SW 1271 (cell line): Measurements from ENCODE around the gene LITAF.
"Not testable (repeated sequence)": the region's sequence is repeated elsewhere in the genome, so short reads cannot be mapped to it uniquely, and the experiment has no call there.

Source experiments
- DNase-seq, 2 experiments: peaks; one replicate each; lab custom pipeline; 2025; lab: John Stamatoyannopoulos, UW

Gene LITAF

DNA sequence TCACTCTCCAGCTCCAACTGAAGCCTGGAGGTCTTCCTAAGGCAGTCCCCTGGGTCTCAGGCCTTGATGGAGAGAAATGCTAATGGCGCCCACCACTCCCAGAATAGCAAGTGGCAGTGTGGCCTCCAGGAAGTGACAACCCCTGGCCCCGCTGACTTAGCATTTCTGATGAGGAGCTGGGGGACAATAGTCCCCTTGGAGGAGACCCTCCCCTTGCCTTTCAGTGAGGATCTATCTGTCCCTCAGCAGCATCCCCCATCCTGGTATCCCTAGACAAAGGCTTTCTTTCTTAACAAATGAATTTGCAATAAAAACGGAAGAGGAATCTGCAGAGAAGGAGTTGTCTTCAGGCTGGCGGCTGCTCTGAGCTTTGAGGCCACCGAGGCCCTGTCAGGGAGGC, 68.8 kb downstream of the LITAF start:
- no peak for DNase-seq

DNA sequence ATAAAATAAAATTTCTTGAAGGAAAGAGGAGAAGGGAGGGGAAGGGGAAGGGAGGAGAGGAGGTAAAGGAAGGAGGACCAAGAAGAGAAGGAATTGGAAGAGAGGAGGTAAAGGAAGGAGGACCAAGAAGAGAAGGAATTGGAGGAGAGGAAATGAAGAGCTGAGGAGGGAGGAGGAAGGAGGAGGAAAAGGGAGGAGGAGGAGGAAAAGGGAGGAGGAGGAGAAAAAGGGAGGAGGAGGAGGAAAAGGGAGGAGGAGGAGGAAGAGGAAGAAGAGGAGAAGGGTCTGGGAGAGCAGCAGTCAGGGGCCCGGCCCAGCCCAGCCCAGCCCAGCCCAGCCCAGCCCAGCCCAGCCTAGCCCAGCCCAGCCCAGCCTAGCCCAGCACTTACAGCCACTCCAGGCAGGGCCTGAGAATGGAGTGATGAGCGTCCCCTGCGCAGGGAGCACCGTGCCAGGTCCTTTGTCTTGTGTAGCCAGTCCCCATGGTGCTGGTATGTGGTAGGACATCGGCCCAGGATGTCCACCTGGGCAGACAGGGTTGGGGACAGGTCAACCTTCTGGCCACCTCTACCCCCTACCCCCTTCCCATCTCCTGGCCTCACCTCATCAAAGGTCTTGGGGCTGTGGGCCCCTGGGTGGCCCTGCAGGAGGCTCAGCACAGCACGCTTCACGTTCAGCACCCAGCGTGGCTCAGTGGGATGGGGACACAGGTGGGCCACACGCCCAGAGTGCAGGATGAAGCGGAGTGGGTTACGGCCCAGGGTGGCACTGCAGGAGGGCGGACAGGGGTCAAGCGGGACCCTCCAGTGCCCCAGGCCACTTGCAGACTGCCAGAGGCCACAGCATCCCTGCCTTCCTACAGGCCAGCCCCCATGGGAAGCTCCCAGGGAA, 70.9 kb downstream of the LITAF start:
- no peak for DNase-seq

DNA sequence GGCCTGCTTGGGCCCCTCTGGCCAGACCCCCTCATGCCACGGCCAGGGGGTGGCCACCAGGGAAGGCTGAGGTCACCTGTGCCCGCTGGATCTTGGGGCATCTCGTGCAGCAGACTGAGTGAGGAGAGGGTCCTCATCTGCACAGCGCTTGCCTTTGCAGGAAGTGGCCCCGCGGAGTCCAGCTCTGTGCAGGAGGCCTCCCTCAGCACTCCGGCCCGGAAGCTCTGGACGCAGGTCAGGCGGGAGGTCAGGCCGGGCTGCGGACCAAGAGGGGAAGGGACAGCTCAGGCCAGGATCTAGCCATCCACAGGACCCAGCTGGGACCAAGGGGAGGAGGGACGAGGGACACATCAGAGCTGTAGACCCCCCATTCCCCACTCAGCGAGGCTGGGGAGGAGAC, 72.4 kb downstream of the LITAF start:
- no peak for DNase-seq

DNA sequence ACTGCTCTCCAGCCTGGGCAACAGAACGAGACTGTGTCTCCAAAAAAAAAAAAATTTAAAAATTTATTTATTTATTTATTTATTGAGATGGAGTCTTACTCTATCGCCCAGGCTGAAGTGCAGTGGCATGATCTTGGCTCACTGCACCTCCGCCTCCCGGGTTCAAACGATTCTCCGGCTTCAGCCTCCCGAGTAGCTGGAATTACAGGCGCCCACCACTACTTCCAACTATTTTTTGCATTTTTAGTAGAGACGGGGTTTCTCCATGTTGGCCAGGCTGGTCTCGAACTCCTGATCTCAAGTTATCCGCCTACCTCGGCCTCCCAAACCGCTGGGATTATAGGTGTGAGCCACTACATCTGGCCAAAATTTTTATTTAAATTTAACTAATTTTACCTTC, 73.4 kb downstream of the LITAF start:
- not testable (repeated sequence) for DNase-seq

DNA sequence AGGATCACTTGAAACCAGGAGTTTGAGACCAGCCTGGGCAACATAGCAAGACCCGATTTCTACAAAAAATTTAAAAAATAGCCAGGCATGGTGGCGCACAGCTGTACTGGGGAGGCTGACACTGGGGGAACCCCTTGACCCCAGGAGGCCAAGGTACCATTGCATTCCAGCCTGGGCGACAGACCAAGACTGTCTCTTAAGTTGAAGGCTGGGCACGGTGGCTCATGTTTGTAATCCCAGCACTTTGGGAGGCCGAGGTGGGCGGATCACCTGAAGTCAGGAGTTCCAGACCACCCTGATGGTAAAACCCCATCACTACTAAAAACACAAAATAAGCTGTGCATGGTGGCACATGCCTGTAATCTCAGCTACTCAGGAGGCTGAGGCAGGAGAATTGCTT, 74.9 kb downstream of the LITAF start:
- DNase-seq = no peak

DNA sequence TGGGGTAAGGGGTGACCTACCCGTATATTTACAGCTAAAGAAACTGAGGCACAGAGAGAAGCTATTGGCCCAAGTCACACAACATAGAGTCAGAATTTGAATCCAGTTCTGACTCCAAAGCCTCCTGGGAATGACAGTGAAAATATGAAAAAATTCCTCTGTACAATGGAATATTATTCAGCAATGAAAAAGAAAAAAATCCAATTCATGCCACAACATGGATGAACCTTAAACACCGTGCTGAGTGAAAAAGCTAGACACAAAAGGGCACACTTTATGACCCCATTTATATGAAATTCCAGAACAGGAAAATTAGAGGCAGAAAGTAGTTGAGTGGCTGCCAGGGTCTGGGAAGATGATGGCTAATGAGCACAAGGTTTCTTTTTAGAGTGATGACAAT, 75.4 kb downstream of the LITAF start:
- no peak for DNase-seq

DNA sequence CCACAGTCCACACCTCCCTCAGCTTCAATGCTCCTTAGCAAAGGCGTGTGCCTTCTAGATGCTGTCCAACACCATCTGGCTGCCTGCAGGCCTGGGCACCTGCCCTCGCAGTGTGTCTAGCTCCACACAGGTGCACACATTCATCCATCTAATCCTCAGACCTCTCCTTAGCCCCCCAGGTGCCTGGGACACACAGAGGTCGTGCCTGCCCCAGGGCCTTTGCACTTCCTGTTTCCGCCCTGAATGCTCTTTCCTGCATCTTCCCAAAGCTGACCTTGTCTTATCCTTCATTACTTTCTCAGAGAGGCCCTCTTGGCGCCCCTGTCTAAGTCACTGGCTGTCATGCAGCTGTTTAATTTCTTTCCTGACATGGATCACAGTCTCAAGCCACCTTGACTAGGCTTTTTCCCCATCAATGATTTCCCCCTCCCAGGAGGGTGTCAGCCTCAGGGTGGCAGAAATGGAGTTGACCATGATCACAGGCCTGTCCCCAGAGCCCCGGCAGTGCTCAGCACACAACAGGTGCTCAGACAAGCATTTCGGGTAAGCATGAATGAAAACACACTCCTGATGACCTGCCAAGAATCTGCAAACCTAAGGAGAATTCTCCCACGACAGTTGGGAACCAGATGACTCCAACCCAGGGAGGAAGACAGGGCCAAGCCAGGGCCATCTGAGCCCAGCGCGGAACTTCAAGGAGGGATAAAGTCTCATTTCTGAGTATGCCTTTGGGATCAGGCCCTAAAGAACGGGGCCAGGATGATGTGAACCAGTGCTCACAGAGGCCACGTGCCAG, 76.3 kb downstream of the LITAF start:
- DNase-seq = no peak

DNA sequence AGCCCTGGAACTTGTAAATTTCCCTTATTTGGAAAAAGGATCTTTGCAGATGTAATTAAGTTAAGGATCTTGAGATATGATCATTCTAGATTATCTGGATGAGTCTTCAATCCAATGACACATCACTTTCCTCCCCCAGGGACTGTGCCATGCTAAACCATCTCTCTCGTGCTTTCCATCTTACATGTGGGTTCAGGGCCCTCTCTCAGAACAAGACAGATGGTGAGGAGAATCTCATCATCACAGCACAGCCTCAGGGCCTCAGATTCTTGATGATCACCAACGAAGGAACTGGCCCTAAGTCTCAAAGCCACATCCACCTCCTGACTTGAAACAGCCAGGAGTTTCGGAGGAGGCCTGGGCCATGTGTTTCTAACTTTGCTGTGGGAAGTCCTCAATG, 78.7 kb downstream of the LITAF start:
- DNase-seq = no peak

DNA sequence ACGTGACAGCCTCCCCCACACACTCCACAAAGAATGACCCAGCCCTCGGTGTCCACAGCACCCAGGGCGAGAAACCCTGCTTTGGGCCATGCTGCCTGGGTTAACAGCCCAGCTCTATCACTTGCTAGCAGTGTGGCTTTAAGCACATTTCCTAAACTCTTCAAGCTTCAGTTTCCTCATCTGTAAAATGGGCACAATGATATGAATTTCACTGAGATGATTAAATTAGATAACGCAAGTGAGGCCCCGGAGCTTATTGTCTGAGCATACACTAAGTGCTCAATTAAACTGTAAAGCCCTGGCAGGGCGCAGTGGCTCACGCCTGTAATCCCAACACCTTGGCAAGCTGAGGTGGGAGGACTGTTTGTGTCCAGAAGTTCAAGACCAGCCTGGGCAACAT, 79.4 kb downstream of the LITAF start:
- no peak for DNase-seq

DNA sequence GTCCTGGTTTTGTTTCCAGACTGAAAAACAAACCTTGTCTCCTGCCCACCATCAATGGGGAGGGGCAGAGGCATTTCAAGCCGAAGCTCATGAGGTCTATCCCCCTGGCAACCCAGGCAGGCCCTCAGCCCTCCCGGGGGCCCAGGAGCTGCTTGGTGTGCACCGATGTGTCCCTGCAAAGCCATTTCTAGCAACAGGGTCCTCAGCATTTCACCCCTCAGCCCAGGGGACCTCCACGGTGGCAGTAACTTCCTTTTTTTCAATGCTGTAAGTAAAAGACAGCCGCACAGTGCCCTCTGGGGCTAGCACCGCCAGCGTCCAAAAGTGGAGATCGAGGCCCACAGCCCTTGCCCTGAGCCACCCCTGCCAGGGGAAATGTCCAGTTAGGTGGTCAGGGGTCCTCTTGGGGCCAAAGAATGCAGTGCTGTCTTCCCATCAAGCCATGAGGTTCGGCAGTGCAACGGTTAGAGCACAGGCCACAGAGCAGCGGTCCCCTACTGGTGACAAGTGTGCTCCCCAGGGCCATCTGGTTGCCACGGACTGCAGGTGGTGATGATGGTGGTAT, 79.9 kb downstream of the LITAF start:
- DNase-seq = no peak

DNA sequence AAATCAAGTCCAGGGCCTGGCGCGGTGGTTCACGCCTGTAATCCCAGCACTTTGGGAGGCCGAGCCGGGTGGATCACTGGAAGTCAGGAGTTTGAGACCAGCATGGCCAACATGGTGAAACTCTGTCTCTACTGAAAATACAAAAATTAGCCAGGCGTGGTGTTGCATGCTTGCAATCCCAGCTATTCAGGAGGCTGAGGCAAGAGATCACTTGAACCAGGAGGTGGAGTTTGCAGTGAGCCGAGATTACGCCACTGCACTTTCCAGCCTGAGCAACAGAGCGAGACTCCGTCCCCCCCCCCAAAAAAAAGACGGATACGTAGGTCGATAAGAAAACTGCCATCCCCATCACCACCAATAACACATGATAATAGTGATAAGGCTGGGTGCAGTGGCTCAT, 82.5 kb downstream of the LITAF start:
- DNase-seq = not testable (repeated sequence)

DNA sequence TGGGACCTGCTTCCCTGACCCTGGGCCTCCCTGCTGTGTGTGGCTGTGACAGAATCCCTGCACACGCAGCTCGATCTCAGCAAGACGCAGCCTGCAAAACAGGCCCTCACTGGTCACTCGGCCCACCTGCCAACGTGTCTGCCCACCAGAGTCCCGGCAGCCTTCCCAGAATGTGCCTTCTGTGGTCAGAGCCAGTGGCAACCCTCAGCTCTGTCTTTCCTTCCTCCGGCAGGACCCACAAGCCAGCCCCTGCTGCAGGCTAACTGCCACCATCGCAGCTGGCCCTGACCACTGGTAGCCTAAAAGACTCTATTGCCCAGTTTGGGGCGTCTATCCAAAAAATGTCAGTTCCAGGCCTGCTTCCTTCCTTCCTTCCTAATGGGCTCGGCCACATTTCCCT, 83.2 kb downstream of the LITAF start:
- no peak for DNase-seq

DNA sequence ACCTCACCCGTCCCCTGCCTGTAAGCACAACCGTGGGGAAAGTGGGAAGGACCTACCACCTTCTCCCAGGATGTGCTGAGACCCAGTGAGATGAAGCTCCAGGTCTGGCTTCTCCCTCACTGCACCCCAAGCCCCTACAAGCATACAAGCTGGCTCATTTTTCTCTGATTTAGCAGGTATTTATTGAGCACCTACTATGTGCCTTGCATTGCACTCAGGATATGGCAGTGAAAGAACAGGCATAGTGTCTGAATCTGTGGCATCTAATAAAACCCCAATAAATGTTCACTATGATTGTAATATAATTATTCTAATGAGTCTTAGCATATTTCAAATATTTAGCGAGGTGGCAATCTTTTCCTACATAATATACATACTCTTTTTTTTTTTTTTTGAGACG, 84.5 kb downstream of the LITAF start:
- no peak for DNase-seq

DNA sequence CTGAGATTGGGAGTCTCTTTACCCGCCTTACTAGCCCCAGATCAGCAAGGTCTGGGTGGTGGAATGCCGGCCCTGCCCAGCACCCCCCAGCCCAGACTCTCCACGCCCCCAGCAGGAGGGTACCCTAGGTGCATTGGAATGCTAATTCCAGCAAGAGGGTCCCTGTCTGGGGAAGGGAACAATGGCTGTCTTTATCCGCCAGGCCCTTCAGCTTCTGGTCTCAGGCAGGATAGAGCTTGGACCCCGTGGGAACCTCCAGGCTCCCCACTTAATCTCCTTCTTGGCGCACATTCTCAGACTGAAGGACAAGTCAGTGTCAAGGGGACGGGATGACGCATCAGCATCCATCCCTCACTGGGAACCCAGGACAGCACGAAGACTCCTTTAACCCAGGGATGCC, 85.1 kb downstream of the LITAF start:
- no peak for DNase-seq

DNA sequence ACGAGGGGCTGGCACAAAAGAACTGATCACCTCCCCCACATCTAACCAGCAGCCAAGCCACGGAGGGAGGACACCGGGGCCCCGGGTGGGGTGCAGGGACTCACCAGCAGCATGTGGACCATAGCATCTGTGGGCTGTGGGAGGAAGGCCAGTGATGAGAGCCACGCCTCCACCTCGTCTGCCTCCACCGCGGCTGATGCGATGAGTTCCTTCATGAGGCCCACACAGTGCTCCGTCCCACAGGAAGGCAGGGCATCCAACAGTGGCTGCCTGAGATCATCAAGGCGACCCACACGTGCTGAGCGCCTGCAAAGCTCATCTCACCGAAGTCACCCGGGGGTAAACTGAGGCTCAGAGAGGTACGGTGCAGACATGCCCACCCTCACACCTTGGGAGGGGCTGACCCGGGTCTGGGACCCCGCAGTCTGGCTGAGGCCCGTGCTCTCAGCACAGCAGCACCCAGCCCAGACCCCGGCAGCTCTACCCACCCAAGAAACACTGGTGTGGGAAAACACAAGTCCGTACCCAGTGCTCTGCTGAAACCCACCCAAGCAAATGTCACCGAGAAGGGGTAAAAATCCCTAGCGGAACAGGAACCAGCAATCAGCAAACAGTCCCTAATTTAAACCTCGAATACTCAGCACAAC, 85.9 kb downstream of the LITAF start:
- no peak for DNase-seq

DNA sequence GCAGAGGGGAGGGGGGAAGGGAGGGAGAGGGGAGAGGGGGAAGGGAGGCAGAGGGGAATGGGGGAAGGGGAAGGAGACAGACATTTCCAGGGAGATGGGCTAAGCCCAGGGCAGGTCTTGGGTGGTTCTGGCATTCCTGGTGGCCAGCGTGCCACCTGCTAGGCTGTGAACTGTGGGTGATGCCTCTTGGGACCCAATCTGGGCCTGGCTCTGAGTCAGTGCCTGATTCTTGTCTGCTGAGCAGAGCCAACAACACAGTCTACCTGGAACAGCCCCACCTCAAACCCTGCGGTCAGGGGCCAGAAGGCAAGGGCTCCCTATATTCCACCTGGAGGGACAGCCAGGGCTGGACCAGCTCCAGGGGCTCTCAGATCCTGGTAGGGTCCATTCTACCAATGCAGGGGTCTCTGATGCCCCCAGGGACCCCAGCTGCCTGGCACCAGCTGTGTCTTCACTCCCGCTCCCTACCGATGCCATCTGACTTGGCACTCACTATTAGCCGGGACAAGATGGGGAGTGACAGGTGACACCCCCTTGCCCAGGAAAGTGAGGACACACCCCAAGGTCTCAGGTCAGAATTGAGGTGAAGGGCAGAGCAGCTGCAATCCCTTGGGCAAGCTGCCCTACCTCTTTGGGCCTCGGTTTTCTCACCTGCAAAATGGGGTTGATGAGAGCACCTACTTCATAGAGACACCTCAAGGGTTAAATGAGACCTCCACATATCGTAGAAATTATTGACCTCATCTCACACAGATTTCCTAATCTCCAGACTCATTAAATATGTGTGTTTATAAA, 87.2 kb downstream of the LITAF start:
- no peak for DNase-seq

DNA sequence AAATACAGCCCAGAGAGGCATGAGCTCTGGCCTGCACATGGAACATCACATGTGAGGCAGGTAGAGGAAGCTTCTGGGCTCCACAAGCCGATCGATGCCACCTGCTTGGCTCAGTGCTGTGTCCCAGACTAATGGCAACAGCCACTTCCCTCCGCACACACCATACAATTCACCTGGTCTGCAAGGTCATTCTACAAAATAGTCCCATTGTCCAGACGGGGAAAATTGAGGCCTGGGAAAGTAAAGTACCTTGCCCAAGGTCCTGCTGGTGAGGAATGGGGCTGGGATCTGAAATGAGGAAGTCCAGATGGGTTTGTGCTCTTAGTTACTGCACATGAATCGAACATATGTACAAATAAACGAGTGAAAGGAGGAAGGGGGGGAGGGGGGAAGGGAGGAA, 88.0 kb downstream of the LITAF start:
- DNase-seq = no peak

DNA sequence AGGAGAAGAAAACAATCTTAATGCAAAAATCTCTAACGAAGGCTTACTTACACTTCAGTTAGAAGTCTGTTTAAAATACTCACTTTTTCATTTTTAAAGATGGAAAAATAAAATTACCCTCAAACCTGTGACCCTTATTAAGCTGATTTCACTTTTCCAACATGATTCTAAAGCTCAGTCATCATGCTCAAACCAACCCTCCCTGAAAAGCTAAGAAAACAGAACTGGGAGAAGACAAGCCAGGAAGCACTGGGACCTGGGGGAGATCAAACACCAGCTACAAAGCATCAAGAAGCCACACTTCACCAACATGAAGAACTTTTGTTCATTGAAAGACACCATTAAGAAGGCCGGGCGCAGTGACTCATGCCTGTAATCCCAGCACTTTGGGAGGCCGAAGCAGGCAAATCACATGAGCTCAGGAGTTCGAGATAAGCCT, 88.8 kb downstream of the LITAF start:
- DNase-seq = no peak
